K562 (cell line): ENCODE data around the gene RABEPK. TPM values are rescaled to one million over a fixed set of nuclear protein-coding genes. Genes with fewer than 3 reads are reported as not detected.
"Not testable (repeated sequence)": the region's sequence is repeated elsewhere in the genome, so short reads cannot be mapped to it uniquely, and the experiment has no call there.

Experiments used
- ATAC-seq: fragments of 200-7000 bp; cut with Tn5 transposase; 3 replicates; pipeline ENCODE4 v1.9.1; 2020; ENCODE audit warnings: moderate library complexity
- BruUV-seq: library from RNA; stranded (reverse); fragments of 400-500 nt; replicated peaks from 2 replicates; lab custom pipeline; 2021; lab: Mats Ljungman, UMichigan
- CTCF ChIA-PET: fragments of 300-600 bp; formaldehyde crosslinking; extraction: SDS; loops from one replicate; lab custom pipeline; 2021; ENCODE audit warnings: low intra/inter-chr PET ratio; lab: Yijun Ruan, JAX
- POLR2A ChIA-PET: fragments of 300-600, 350-650 bp; sonication (Branson Sonifier 250); formaldehyde crosslinking; extraction: SDS; loops from one replicate; lab custom pipeline; 2021; ENCODE audit warnings: antibody characterized with exemption, inconsistent platforms; lab: Yijun Ruan, JAX
- DNase-seq, 4 experiments: peaks; one replicate each; pipeline versions ENCODE4 v3.0.0 to v3.0.0-alpha.2; 2011 to 2018; ENCODE audit warnings: low spot score in 3 of 4, mixed read lengths in 3 of 4; ENCODE audit errors: extremely low read depth in 1 of 4
- FAIRE-seq: peaks from 2 replicates; lab custom pipeline; 2011; peaks lifted over from hg19 to GRCh38; lab: Jason Lieb, UNC
- H2AFZ ChIP-seq: 2 replicates; pipeline ENCODE4 v1.6.0; 2011; ENCODE audit warnings: low read depth, low read length, control low read depth, inconsistent platforms
- H3K27ac ChIP-seq: fragments of 200-600 bp; 3 replicates; pipeline ENCODE4 v1.8.0; 2011; ENCODE audit warnings: low read depth, mild to moderate bottlenecking, control low read depth, inconsistent platforms, low read length, moderate library complexity, mixed read lengths; ENCODE audit errors: extremely low read depth
- H3K27me3 ChIP-seq, 2 experiments: fragments of 300-600 bp in 1 of 2; 2 replicates in 1 of 2; 3 replicates in 1 of 2; pipeline versions ENCODE4 v1.6.0 to v1.8.0; 2011; ENCODE audit warnings: inconsistent platforms in 2 of 2, low read length in 2 of 2, mild to moderate bottlenecking in 1 of 2, mixed read lengths in 1 of 2, moderate library complexity in 1 of 2; ENCODE audit not compliant: control insufficient read depth in 2 of 2, insufficient read depth in 2 of 2
- H3K36me3 ChIP-seq: fragments of 300-600 bp; 3 replicates; pipeline ENCODE4 v1.8.0; 2011; ENCODE audit warnings: mild to moderate bottlenecking, low read length, inconsistent platforms; ENCODE audit not compliant: control insufficient read depth, insufficient read depth
- H3K4me1 ChIP-seq, 2 experiments: fragments of 200-600 bp in 1 of 2; replicated peaks in 1 of 2; 2 replicates in 1 of 2; 3 replicates in 1 of 2; pipeline versions ENCODE4 v1.5.1 to v1.8.0; 2011; ENCODE audit warnings: inconsistent platforms in 2 of 2, low read length in 2 of 2, mild to moderate bottlenecking in 1 of 2, mixed read lengths in 1 of 2, moderate library complexity in 1 of 2; ENCODE audit not compliant: control insufficient read depth in 2 of 2, insufficient read depth in 2 of 2
- H3K4me2 ChIP-seq: 2 replicates; pipeline ENCODE4 v1.6.1; 2011; ENCODE audit warnings: low read length, control low read depth, inconsistent platforms, mixed read lengths; ENCODE audit not compliant: insufficient read depth
- H3K4me3 ChIP-seq: fragments of 200-600 bp; sonication (generic), shearing (Covaris generic); 2 replicates; pipeline ENCODE4 v1.5.1; 2016; ENCODE audit warnings: control low read depth, inconsistent platforms
- H3K79me2 ChIP-seq: fragments of 200-600 bp; 3 replicates; pipeline ENCODE4 v1.8.0; 2011; ENCODE audit warnings: low read length, inconsistent platforms; ENCODE audit not compliant: control insufficient read depth, insufficient read depth
- H3K9ac ChIP-seq, 2 experiments: 2 replicates each; pipeline versions ENCODE4 v1.6.0 to v1.6.1; 2011; ENCODE audit warnings: low read depth in 2 of 2, low read length in 2 of 2, control low read depth in 1 of 2, inconsistent platforms in 1 of 2, mild to moderate bottlenecking in 1 of 2, mixed read lengths in 1 of 2; ENCODE audit not compliant: insufficient read depth in 1 of 2
- H3K9me1 ChIP-seq: one replicate; pipeline ENCODE4 v1.6.0; 2011; ENCODE audit warnings: inconsistent platforms, mild to moderate bottlenecking, low read length, moderate library complexity; ENCODE audit not compliant: control insufficient read depth, insufficient read depth
- H3K9me3 ChIP-seq: replicated peaks from 2 replicates; pipeline ENCODE4 v1.5.1; 2011; ENCODE audit warnings: low read depth, low read length, inconsistent platforms; ENCODE audit not compliant: control insufficient read depth, insufficient read depth
- H4K20me1 ChIP-seq: replicated peaks from 2 replicates; pipeline ENCODE4 v1.6.1; 2011; ENCODE audit warnings: low read length, inconsistent platforms, mixed read lengths; ENCODE audit not compliant: control insufficient read depth, insufficient read depth
- YY1 ChIP-seq, 3 experiments: IDR thresholded peaks; 2 replicates each; pipeline ENCODE4 v1.6.1; 2011; ENCODE audit warnings: low read length in 2 of 3, mild to moderate bottlenecking in 2 of 3, moderate library complexity in 2 of 3, borderline replicate concordance in 1 of 3, control low read depth in 1 of 3, low read depth in 1 of 3; ENCODE audit not compliant: insufficient read depth in 3 of 3, insufficient replicate concordance in 2 of 3, control insufficient read depth in 1 of 3, insufficient read length in 1 of 3; ENCODE audit errors: extremely low read depth in 1 of 3
- WGBS: fragments of 100-300 bp; shearing (Covaris generic); methylation state at CpG from one replicate; pipeline ENCODE4 v1.1.6; 2016; ENCODE audit warnings: low coverage, mixed read lengths; ENCODE audit not compliant: insufficient coverage; ENCODE audit errors: missing lambda C conversion rate; 5-methylcytosine and 5-hydroxymethylcytosine counted together
- in situ Hi-C: fragments of 300-500 bp; cut with MboI; formaldehyde crosslinking; loops from 4 replicates; pipeline ENCODE4 v1.15.0; 2018; ENCODE audit warnings: inconsistent platforms, mixed read lengths
- intact Hi-C: fragments of 100-400 bp; cut with micrococcal nuclease; formaldehyde crosslinking; loops from 2 replicates; pipeline ENCODE4 v1.14.2; 2022
- polyA plus RNA-seq, 8 experiments: library from polyadenylated mRNA; depleted of rRNA in 4 of 8; stranded (reverse) in 5 of 8; unstranded in 3 of 8; fragments of >200 nt; fragmentation: Nextera tagmentation in 2 of 8; fragmentation: Illumina TruSeq in 1 of 8; extraction: Ambion mirVana in 2 of 8; extraction: Trizol in 1 of 8; gene quantifications; 2 replicates each; pipeline versions ENCODE4 v1.2.1 to v1.2.3, GENCODE V29; 2011 to 2014; ENCODE audit warnings: inconsistent platforms in 1 of 8, missing spikeins in 1 of 8
- total RNA-seq, 7 experiments: library from RNA; depleted of rRNA in 6 of 7; stranded (reverse); fragments of >200 nt in 6 of 7; fragmentation: Illumina TruSeq in 2 of 7; extraction: Trizol in 2 of 7; gene quantifications; 2 replicates each; pipeline versions ENCODE4 v1.2.1 to v1.2.3, GENCODE V29; 2011 to 2021; ENCODE audit warnings: low replicate concordance in 1 of 7

Gene RABEPK
- total and polyA plus RNA-seq, 9 of the 15 experiments (the other 6 are each of a cell fraction or from before 2014, with no cell fraction given) = 38.3 to 113 (median 52.8) TPM

DNA sequence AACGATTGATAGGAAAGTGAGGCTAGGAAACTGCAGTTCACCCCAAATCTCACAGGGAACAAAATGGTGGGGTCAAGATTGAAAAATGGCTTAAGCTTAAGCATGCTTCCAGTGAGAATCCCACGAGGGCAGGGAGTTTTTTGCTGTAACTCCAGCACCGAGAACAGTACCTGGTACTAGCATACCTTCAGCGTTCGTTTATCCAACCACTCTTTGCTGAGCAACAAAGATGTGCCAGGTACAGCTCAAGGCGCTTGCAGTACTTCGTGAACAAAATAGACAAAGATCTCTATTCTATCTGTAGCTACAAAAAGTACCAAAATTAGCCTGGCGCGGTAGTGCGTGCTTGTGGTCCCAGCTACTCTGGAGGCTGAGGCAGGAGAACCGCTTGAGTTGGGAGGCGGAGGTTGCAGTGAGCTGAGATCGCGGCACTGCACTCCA is 10.0 kb upstream of the RABEPK start (continued):
- TF ChIP-seq YY1 (IDR thresholded peaks at IDR 0.05; ENCODE audit: borderline replicate concordance in 1 of 3, control insufficient read depth in 1 of 3, extremely low read depth in 1 of 3, insufficient read depth in 3 of 3, insufficient read length in 1 of 3, insufficient replicate concordance in 2 of 3, low read depth in 1 of 3, low read length in 2 of 3) = peak in 1 of 3 experiments; percentile 81
- TF ChIP-seq, all 486 proteins: peak for 20

DNA sequence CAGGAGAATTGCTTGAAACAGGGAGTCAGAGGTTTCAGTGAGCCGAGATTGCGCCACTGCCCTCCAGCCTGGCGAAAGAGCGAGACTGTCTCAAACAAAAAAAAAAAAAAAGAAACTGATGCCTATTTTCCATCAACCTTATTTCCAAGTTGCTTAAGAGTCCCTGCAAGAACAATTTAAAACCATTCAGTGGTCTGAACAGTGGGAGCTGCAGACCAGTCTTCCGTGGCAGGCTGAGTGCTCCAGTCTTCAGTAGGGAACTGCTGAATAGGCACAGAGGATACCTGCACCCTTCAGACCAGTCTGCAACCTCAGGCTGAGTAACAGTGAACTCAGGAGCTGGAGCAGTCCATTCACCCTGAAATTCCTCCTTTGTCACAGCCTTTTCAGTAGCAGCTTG is 5.9 kb upstream of the RABEPK start:
- H3K27ac ChIP-seq, intact Hi-C loops, H3K36me3 ChIP-seq, H2AFZ ChIP-seq, in situ Hi-C loops, POLR2A ChIA-PET, DNase-seq, H4K20me1 ChIP-seq, H3K9me1 ChIP-seq, FAIRE-seq, BruUV-seq, ATAC-seq, H3K4me2 ChIP-seq, H3K4me3 ChIP-seq, H3K9ac ChIP-seq, CTCF ChIA-PET, H3K9me3 ChIP-seq, H3K27me3 ChIP-seq: not testable (repeated sequence)
- WGBS = 82% methylated on average over 5 of the region's 5 CpGs
- Histone ChIP-seq H3K79me2 (peaks cover 12% of the 10 kb centered on the region), H3K4me1 (peaks cover 2 to 10% of the 10 kb centered on the region in 2 experiments; a peak in 3 of 5 replicates)

DNA sequence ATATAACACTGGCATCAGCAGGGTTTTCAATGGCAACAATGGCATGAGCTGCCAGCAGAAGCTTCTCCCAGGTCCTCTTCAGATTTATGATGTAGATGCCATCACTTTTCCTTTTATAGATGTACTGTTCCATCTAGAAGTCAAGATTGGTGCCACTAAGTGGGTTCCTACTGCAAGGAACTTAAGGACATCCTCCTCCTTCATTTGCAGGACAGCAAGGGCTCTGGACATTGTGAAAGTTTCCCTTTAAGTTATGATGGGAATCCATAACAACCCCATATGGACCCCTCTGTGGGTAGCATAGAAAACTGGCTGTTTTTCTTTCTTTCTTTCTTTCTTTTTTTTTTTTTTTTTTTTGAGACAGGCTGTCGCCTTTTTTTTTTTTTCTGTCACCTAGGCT is 4.8 kb upstream of the RABEPK start:
- H3K79me2 ChIP-seq, CTCF ChIA-PET, BruUV-seq, in situ Hi-C loops, POLR2A ChIA-PET, H3K9me3 ChIP-seq, H3K9ac ChIP-seq, ATAC-seq, H3K4me3 ChIP-seq, intact Hi-C loops, H4K20me1 ChIP-seq, H3K9me1 ChIP-seq, H3K4me2 ChIP-seq, H2AFZ ChIP-seq, H3K27me3 ChIP-seq, FAIRE-seq, H3K27ac ChIP-seq, DNase-seq, H3K36me3 ChIP-seq: not testable (repeated sequence)
- H3K4me1 ChIP-seq = peaks cover 3 to 12% of the 10 kb centered on the region in 2 experiments; a peak in 3 of 5 replicates
- no CpG with 5 or more reads among the region's 1 CpG for WGBS
